MG63 (cell line): ENCODE data around the gene COPG2. TPM values are rescaled to one million over a fixed set of nuclear protein-coding genes. Genes with fewer than 3 reads are reported as not detected.
A peak's percentile ranks its signal among the peaks of the same experiment; 100 is the strongest.
"Not testable (repeated sequence)": the region's sequence is repeated elsewhere in the genome, so short reads cannot be mapped to it uniquely, and the experiment has no call there.

Experiments
- DNase-seq: peaks from one replicate; pipeline ENCODE4 v3.0.0-alpha.2; 2020
- H3K27me3 ChIP-seq: fragments of 250-450 bp; sonication (Bioruptor Pico); 2 replicates; pipeline ENCODE4 v1.5.1; 2020; ENCODE audit warnings: mild to moderate bottlenecking, moderate library complexity
- H3K36me3 ChIP-seq: fragments of 250-450 bp; sonication (Bioruptor Pico); 2 replicates; pipeline ENCODE4 v1.5.1; 2020; ENCODE audit warnings: mild to moderate bottlenecking, moderate library complexity
- H3K4me3 ChIP-seq: fragments of 250-450 bp; sonication (Bioruptor Pico); 2 replicates; pipeline ENCODE4 v1.5.1; 2020; ENCODE audit warnings: mild to moderate bottlenecking, moderate library complexity
- H3K9me3 ChIP-seq: fragments of 250-450 bp; sonication (Bioruptor Pico); 2 replicates; pipeline ENCODE4 v1.5.1; 2020; ENCODE audit warnings: mild to moderate bottlenecking, moderate library complexity
- total RNA-seq: library from RNA; depleted of rRNA; stranded (reverse); fragments of >200 nt; shearing (Covaris generic); gene quantifications from 2 replicates; pipeline ENCODE4 v1.2.3, GENCODE V29; 2014; ENCODE audit warnings: low replicate concordance; rRNA removed

COPG2 gene
- 32.0 and 40.1 TPM in 2 replicates for total RNA-seq

- peak; percentile 78 for DNase-seq
- Histone ChIP-seq H3K36me3 (no peaks in the 10 kb centered on the region; the same call in 1 of the 2 replicates), H3K9me3 (no peaks in the 10 kb centered on the region), H3K4me3 (peak within 1 kb of the TSS; percentile 68), H3K27me3 (no peaks in the 10 kb centered on the region)
These were observed at the start of gene COPG2 for GRCh38 chr7:130668258-130669084. Gene COPG2 (minus strand): TSS chr7:130668748. CDS start chr7:130668668, 80 bp downstream.

- Histone ChIP-seq H3K27me3 (no peaks in the 10 kb centered on the region), H3K9me3 (no peaks in the 10 kb centered on the region), H3K4me3 (no peak overlapping the region), H3K36me3 (no peaks in the 10 kb centered on the region)
- DNase-seq = no peak
These were observed 43.9 kb upstream of the COPG2 start for GRCh38 chr7:130712416-130712815.

- no peak overlapping the region for H3K4me3 ChIP-seq
- H3K36me3 ChIP-seq = no peaks in the 10 kb centered on the region
- H3K9me3 ChIP-seq = no peaks in the 10 kb centered on the region
- DNase-seq = no peak
- H3K27me3 ChIP-seq = no peaks in the 10 kb centered on the region
These were observed 40.2 kb upstream of the COPG2 start for GRCh38 chr7:130708766-130709165.

- no peak for DNase-seq
- Histone ChIP-seq H3K27me3 (no peaks in the 10 kb centered on the region), H3K36me3 (no peaks in the 10 kb centered on the region), H3K4me3 (no peak overlapping the region), H3K9me3 (no peaks in the 10 kb centered on the region)
These were observed 39.5 kb upstream of the COPG2 start for GRCh38 chr7:130708001-130708400.

GRCh38 chr7:130703851-130704250 lies 35.3 kb upstream of the COPG2 start:
- no peaks in the 10 kb centered on the region for H3K9me3 ChIP-seq
- H3K4me3 ChIP-seq = no peak overlapping the region
- no peak for DNase-seq
- H3K36me3 ChIP-seq = no peaks in the 10 kb centered on the region
- H3K27me3 ChIP-seq = no peaks in the 10 kb centered on the region

- Histone ChIP-seq H3K9me3 (no peaks in the 10 kb centered on the region), H3K4me3 (no peak overlapping the region), H3K36me3 (no peaks in the 10 kb centered on the region), H3K27me3 (no peaks in the 10 kb centered on the region)
- DNase-seq = no peak
These were observed 33.1 kb upstream of the COPG2 start for GRCh38 chr7:130701650-130702049.

- no peak for DNase-seq
- H3K27me3 ChIP-seq = no peaks in the 10 kb centered on the region
These were observed 32.2 kb upstream of the COPG2 start for GRCh38 chr7:130700760-130701159.

GRCh38 chr7:130699686-130700085 lies 31.1 kb upstream of the COPG2 start:
- no peak for DNase-seq
- Histone ChIP-seq H3K9me3 (no peaks in the 10 kb centered on the region), H3K36me3 (no peaks in the 10 kb centered on the region), H3K27me3 (no peaks in the 10 kb centered on the region), H3K4me3 (no peak overlapping the region)

More at GRCh38 chr7:130700760-130701159, 32.2 kb upstream of the COPG2 start:
- Histone ChIP-seq H3K36me3 (no peaks in the 10 kb centered on the region), H3K9me3 (no peaks in the 10 kb centered on the region), H3K4me3 (no peak overlapping the region)

GRCh38 chr7:130697820-130698219 lies 29.3 kb upstream of the COPG2 start:
- Histone ChIP-seq H3K36me3 (no peaks in the 10 kb centered on the region), H3K27me3 (no peaks in the 10 kb centered on the region), H3K9me3 (no peaks in the 10 kb centered on the region), H3K4me3 (no peak overlapping the region)
- no peak for DNase-seq

GRCh38 chr7:130695840-130696239 lies 27.3 kb upstream of the COPG2 start:
- H3K36me3 ChIP-seq = no peaks in the 10 kb centered on the region
- DNase-seq = no peak
- H3K4me3 ChIP-seq = no peak overlapping the region
- H3K9me3 ChIP-seq = no peaks in the 10 kb centered on the region
- no peaks in the 10 kb centered on the region for H3K27me3 ChIP-seq

GRCh38 chr7:130692396-130692795 lies 23.8 kb upstream of the COPG2 start:
- H3K27me3 ChIP-seq, H3K36me3 ChIP-seq, DNase-seq, H3K9me3 ChIP-seq, H3K4me3 ChIP-seq: not testable (repeated sequence)

- Histone ChIP-seq H3K9me3 (no peaks in the 10 kb centered on the region), H3K4me3 (no peak overlapping the region), H3K36me3 (no peaks in the 10 kb centered on the region), H3K27me3 (no peaks in the 10 kb centered on the region)
- DNase-seq = no peak
These were observed 21.1 kb upstream of the COPG2 start for GRCh38 chr7:130689683-130690082.

- DNase-seq = no peak
- no peak overlapping the region for H3K4me3 ChIP-seq
- H3K36me3 ChIP-seq = no peaks in the 10 kb centered on the region
These were observed 14.5 kb upstream of the COPG2 start for GRCh38 chr7:130683026-130683425.

GRCh38 chr7:130674456-130674855 lies 5.9 kb upstream of the COPG2 start:
- Histone ChIP-seq H3K9me3 (no peaks in the 10 kb centered on the region), H3K27me3 (no peaks in the 10 kb centered on the region), H3K36me3 (no peaks in the 10 kb centered on the region), H3K4me3 (no peak overlapping the region)
- no peak for DNase-seq

More at GRCh38 chr7:130683026-130683425, 14.5 kb upstream of the COPG2 start:
- H3K9me3 ChIP-seq = no peaks in the 10 kb centered on the region
- H3K27me3 ChIP-seq = no peaks in the 10 kb centered on the region

GRCh38 chr7:130673066-130673465 lies 4.5 kb upstream of the COPG2 start:
- Histone ChIP-seq H3K4me3 (no peak overlapping the region), H3K27me3 (no peaks in the 10 kb centered on the region), H3K9me3 (no peaks in the 10 kb centered on the region), H3K36me3 (no peaks in the 10 kb centered on the region)
- DNase-seq = no peak

- no peaks in the 10 kb centered on the region for H3K36me3 ChIP-seq
- no peaks in the 10 kb centered on the region for H3K27me3 ChIP-seq
- H3K9me3 ChIP-seq = no peaks in the 10 kb centered on the region
- H3K4me3 ChIP-seq = no peak overlapping the region
- DNase-seq = no peak
These were observed 3.6 kb upstream of the COPG2 start for GRCh38 chr7:130672146-130672545.

GRCh38 chr7:130669085-130669700 lies 645 bp upstream of the COPG2 start:
- DNase-seq = no peak
- Histone ChIP-seq H3K36me3 (no peaks in the 10 kb centered on the region; the same call in 1 of the 2 replicates), H3K9me3 (no peaks in the 10 kb centered on the region), H3K4me3 (peak overlapping the region; percentile 68), H3K27me3 (no peaks in the 10 kb centered on the region)
